Coronary artery (tissue), 2 donors: ENCODE results near the gene QRFP.

Experiments
- DNase-seq: peaks from one replicate; pipeline ENCODE4 v3.0.0-alpha.2; 2017; ENCODE audit warnings: low spot score
- H3K27ac ChIP-seq, 2 donors: fragments of 200-600 bp; sonication (generic); one replicate each; pipeline ENCODE4 v1.5.1; 2016 to 2019
- H3K4me3 ChIP-seq: fragments of 200-600 bp; sonication (generic); 2 replicates; pipeline ENCODE4 v1.5.1; 2016; ENCODE audit warnings: mild to moderate bottlenecking, moderate library complexity
- CTCF ChIP-seq: fragments of 200-600 bp; sonication (generic); IDR thresholded peaks from one replicate; pipeline ENCODE4 v1.5.1; 2019; ENCODE audit warnings: antibody characterized with exemption

Gene QRFP

DNA sequence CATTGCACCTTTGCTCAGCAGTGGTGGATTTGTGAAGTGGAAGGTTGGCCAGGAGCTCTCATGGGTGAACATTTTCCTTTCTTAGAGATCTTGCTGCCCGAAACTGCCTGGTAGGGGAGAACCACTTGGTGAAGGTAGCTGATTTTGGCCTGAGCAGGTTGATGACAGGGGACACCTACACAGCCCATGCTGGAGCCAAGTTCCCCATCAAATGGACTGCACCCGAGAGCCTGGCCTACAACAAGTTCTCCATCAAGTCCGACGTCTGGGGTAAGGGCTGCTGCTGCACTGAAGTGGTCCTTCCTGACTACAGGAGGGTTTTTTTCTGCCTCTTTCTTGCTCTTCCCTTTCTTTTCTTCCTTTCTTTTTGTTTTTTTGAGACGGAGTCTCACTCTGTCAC lies 21.8 kb downstream of the QRFP start:
- no peak overlapping the region for H3K4me3 ChIP-seq
- no peak for TF ChIP-seq CTCF
- DNase-seq, result no peak
- peak overlapping the region in 1 of 2 donors; percentile 67 for H3K27ac ChIP-seq

DNA sequence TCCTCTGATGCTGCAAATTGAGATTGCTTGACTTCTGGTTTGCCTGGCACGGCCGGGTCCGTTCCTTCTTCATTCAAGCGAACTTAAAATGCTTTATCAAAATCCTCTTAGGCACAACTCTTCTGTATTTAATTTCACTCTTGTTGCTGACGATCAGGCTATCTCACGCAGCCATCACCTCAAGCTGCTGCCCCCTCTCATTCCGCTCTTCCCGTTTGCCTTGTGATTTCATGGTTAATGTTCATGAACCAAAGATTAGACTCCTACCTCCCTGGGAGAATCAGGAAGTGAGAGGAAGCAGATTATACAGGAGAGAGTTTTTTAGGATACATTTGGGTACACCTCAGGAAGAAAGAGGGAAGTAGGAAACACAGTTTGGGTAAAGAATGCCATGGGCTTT lies 22.6 kb downstream of the QRFP start:
- TF ChIP-seq CTCF, result no peak
- H3K4me3 ChIP-seq, result no peak overlapping the region
- peak overlapping the region; percentile 21 to 67 for H3K27ac ChIP-seq
- no peak for DNase-seq

GRCh38 chr9:130872912-130873503 lies 23.6 kb downstream of the QRFP start:
- no peak for DNase-seq
- H3K27ac ChIP-seq, result peak overlapping the region; percentile 21 to 67

GRCh38 chr9:130872508-130872907 lies 24.1 kb downstream of the QRFP start:
- TF ChIP-seq CTCF, result no peak
- Histone ChIP-seq H3K4me3 (no peak overlapping the region), H3K27ac (peak overlapping the region; percentile 21 to 67)
- no peak for DNase-seq

More at GRCh38 chr9:130872912-130873503, 23.6 kb downstream of the QRFP start:
- no peak for TF ChIP-seq CTCF
- H3K4me3 ChIP-seq, result no peak overlapping the region

DNA sequence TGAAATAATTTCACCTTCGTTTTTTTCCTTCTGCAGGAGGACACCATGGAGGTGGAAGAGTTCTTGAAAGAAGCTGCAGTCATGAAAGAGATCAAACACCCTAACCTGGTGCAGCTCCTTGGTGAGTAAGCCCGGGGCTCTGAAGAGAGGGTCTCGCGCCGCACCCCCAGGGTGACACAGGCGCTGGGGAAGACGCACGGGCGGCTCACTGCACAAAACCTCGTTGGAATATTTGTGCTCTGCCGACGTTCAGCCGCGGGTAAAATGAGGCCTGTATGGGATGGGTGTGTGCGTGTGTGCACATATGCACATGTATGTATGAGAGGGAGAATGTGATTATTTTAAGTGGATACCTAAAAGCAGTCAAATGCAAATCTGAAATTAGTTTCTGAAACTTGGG lies 24.5 kb downstream of the QRFP start:
- TF ChIP-seq CTCF, result no peak
- DNase-seq, result no peak
- H3K27ac ChIP-seq, result peak overlapping the region in 1 of 2 donors; percentile 67
- H3K4me3 ChIP-seq, result no peak overlapping the region

- Histone ChIP-seq H3K4me3 (no peak overlapping the region), H3K27ac (no peak overlapping the region)
- DNase-seq, result no peak
- no peak for TF ChIP-seq CTCF
Observed at GRCh38 chr9:130871395-130872062, 25.1 kb downstream of the QRFP start.
